HEK293 (cell line): ENCODE results near the gene WNT9B.
A peak's percentile ranks its signal among the peaks of the same experiment; 100 is the strongest.

Experiments used
- CTCF ChIA-PET: fragments of 350-600 bp; formaldehyde crosslinking; extraction: SDS; loops from one replicate; lab custom pipeline; 2021; ENCODE audit warnings: antibody characterized with exemption; lab: Yijun Ruan, JAX
- POLR2A ChIA-PET: fragments of 300-600 bp; formaldehyde crosslinking; extraction: SDS; loops from one replicate; lab custom pipeline; 2020; ENCODE audit warnings: antibody characterized with exemption, inconsistent platforms; lab: Yijun Ruan, JAX
- H3K27ac ChIP-seq: fragments of 200-500 bp; sonication (Bioruptor generic); 2 replicates; pipeline ENCODE4 v1.5.1; 2014; ENCODE audit warnings: low read depth, low read length, control low read depth, inconsistent platforms; ENCODE audit errors: extremely low read depth
- H3K36me3 ChIP-seq, 2 experiments: fragments of 200-500 bp in 1 of 2; sonication (Bioruptor generic) in 1 of 2; 1 replicate in 1 of 2; 2 replicates in 1 of 2; pipeline ENCODE4 v1.5.1; 2014 to 2017; ENCODE audit warnings: inconsistent platforms in 2 of 2, low read length in 2 of 2; ENCODE audit not compliant: control insufficient read depth in 2 of 2, insufficient read depth in 1 of 2
- H3K4me1 ChIP-seq: fragments of 200-500 bp; sonication (Bioruptor generic); 2 replicates; pipeline ENCODE4 v1.5.1; 2014; ENCODE audit warnings: mild to moderate bottlenecking, low read length, inconsistent platforms; ENCODE audit not compliant: control insufficient read depth, insufficient read depth
- H3K4me3 ChIP-seq: 2 replicates; pipeline ENCODE4 v1.5.1; 2011; ENCODE audit warnings: low read depth, mild to moderate bottlenecking, control low read depth, low read length, moderate library complexity
- H3K9me3 ChIP-seq: fragments of 200-500 bp; sonication (Bioruptor generic); 2 replicates; pipeline ENCODE4 v1.5.1; 2014; ENCODE audit warnings: low read depth, low read length, inconsistent platforms; ENCODE audit not compliant: control insufficient read depth, insufficient read depth
- EGR2 ChIP-seq: fragments of 450-650 bp; formaldehyde crosslinking; IDR thresholded peaks from 2 replicates; pipeline ENCODE4 v1.5.1; 2016; ENCODE audit warnings: low read depth, missing biosample characterization, missing genetic modification characterization
- IKZF3 ChIP-seq: fragments of 450-650 bp; IDR thresholded peaks from 2 replicates; pipeline ENCODE4 v1.5.0; 2018; ENCODE audit warnings: missing biosample characterization, mild to moderate bottlenecking, missing genetic modification characterization, moderate library complexity
- KLF1 ChIP-seq: fragments of 450-650 bp; formaldehyde crosslinking; IDR thresholded peaks from 2 replicates; pipeline ENCODE4 v1.5.1; 2016; ENCODE audit warnings: missing biosample characterization, missing genetic modification characterization
- MZF1 ChIP-seq: fragments of 450-650 bp; formaldehyde crosslinking; IDR thresholded peaks from 2 replicates; pipeline ENCODE4 v1.5.1; 2017; ENCODE audit warnings: missing biosample characterization, missing genetic modification characterization, borderline replicate concordance
- SALL2 ChIP-seq: fragments of 450-650 bp; formaldehyde crosslinking; IDR thresholded peaks from 2 replicates; pipeline ENCODE4 v1.5.0; 2017; ENCODE audit warnings: missing biosample characterization, mild to moderate bottlenecking, missing genetic modification characterization, borderline replicate concordance
- SP3 ChIP-seq: fragments of 450-650 bp; formaldehyde crosslinking; IDR thresholded peaks from 2 replicates; pipeline ENCODE4 v1.5.1; 2016; ENCODE audit warnings: missing biosample characterization, missing genetic modification characterization
- ZBTB17 ChIP-seq: fragments of 450-650 bp; formaldehyde crosslinking; IDR thresholded peaks from 2 replicates; pipeline ENCODE4 v1.5.1; 2016; ENCODE audit warnings: missing biosample characterization, missing genetic modification characterization
- ZBTB21 ChIP-seq: fragments of 450-650 bp; formaldehyde crosslinking; IDR thresholded peaks from 2 replicates; pipeline ENCODE4 v1.5.1; 2017; ENCODE audit warnings: missing biosample characterization, missing genetic modification characterization
- ZFHX2 ChIP-seq: fragments of 450-650 bp; formaldehyde crosslinking; conservative IDR thresholded peaks from 2 replicates; pipeline ENCODE4 v1.5.1; 2016; ENCODE audit warnings: missing biosample characterization, missing genetic modification characterization
- ZNF10 ChIP-seq: fragments of 450-650 bp; formaldehyde crosslinking; IDR thresholded peaks from 2 replicates; pipeline ENCODE4 v1.5.1; 2017; ENCODE audit warnings: missing biosample characterization, missing genetic modification characterization
- ZNF19 ChIP-seq: fragments of 450-650 bp; formaldehyde crosslinking; IDR thresholded peaks from 2 replicates; pipeline ENCODE4; 2016; ENCODE audit warnings: missing biosample characterization, missing genetic modification characterization, low read depth
- ZNF311 ChIP-seq: fragments of 450-650 bp; formaldehyde crosslinking; IDR thresholded peaks from 2 replicates; pipeline ENCODE4 v1.5.1; 2017; ENCODE audit warnings: missing biosample characterization, missing genetic modification characterization, borderline replicate concordance
- ZNF324 ChIP-seq: fragments of 450-650 bp; formaldehyde crosslinking; IDR thresholded peaks from 2 replicates; pipeline ENCODE4 v1.5.1; 2016; ENCODE audit warnings: missing biosample characterization, missing genetic modification characterization
- ZNF366 ChIP-seq: fragments of 450-650 bp; formaldehyde crosslinking; conservative IDR thresholded peaks from 2 replicates; pipeline ENCODE4 v1.5.1; 2016; ENCODE audit warnings: missing biosample characterization, missing genetic modification characterization
- ZNF416 ChIP-seq: fragments of 450-650 bp; formaldehyde crosslinking; IDR thresholded peaks from 2 replicates; pipeline ENCODE4 v1.5.1; 2016; ENCODE audit warnings: missing biosample characterization, missing genetic modification characterization
- ZNF555 ChIP-seq: fragments of 450-650 bp; formaldehyde crosslinking; conservative IDR thresholded peaks from 2 replicates; pipeline ENCODE4 v1.5.1; 2017; ENCODE audit warnings: missing biosample characterization, mild to moderate bottlenecking, missing genetic modification characterization, inconsistent platforms
- ZXDB ChIP-seq: fragments of 450-650 bp; formaldehyde crosslinking; IDR thresholded peaks from 2 replicates; pipeline ENCODE4 v1.5.1; 2016; ENCODE audit warnings: missing biosample characterization, missing genetic modification characterization
- TF ChIP-seq, protein P1 (sequence below): fragments of 450-650 bp; formaldehyde crosslinking; IDR thresholded peaks from 2 replicates; pipeline ENCODE4 v1.5.1; 2016; ENCODE audit warnings: missing biosample characterization, missing genetic modification characterization
- TF ChIP-seq, protein P2 (sequence below): fragments of 450-650 bp; formaldehyde crosslinking; optimal IDR thresholded peaks from 2 replicates; pipeline ENCODE3; 2016; ENCODE audit warnings: missing biosample characterization, mild to moderate bottlenecking, missing genetic modification characterization
- TF ChIP-seq, protein P3 (sequence below): fragments of 450-650 bp; formaldehyde crosslinking; IDR thresholded peaks from 2 replicates; pipeline ENCODE4 v1.5.1; 2016; ENCODE audit warnings: missing biosample characterization, missing genetic modification characterization

Gene WNT9B

DNA sequence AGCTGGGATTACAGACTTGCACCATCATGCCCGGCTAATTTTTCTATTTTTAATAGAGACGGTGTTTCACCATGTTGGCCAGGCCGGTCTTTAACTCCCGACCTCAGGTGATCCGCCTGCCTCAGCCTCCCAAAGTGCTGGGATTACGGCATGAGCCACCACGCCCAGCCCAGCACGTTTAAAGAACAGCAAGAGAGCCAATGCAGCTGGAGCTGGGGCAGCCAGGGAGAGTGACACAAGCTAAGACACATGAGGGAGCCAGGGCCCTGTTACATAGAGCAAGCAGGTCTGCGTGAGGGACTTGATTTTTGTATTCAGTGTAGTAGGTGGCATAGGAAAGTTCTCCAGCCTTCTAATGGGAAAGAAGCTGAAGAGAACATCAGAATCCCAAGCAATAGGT lies 49.9 kb downstream of the WNT9B start (continued):
- TF ChIP-seq ZBTB21 (tag by site-specific recombination): no peak
- no peak for TF ChIP-seq ZXDB
- TF ChIP-seq IKZF3 (tag by site-specific recombination): no peak
- TF ChIP-seq ZNF416 (tag by site-specific recombination): no peak
- no peak for TF ChIP-seq MZF1 (tag by site-specific recombination)
- TF ChIP-seq ZNF324 (tag by site-specific recombination): no peak
- no peak for TF ChIP-seq ZFHX2 (tag by site-specific recombination)

DNA sequence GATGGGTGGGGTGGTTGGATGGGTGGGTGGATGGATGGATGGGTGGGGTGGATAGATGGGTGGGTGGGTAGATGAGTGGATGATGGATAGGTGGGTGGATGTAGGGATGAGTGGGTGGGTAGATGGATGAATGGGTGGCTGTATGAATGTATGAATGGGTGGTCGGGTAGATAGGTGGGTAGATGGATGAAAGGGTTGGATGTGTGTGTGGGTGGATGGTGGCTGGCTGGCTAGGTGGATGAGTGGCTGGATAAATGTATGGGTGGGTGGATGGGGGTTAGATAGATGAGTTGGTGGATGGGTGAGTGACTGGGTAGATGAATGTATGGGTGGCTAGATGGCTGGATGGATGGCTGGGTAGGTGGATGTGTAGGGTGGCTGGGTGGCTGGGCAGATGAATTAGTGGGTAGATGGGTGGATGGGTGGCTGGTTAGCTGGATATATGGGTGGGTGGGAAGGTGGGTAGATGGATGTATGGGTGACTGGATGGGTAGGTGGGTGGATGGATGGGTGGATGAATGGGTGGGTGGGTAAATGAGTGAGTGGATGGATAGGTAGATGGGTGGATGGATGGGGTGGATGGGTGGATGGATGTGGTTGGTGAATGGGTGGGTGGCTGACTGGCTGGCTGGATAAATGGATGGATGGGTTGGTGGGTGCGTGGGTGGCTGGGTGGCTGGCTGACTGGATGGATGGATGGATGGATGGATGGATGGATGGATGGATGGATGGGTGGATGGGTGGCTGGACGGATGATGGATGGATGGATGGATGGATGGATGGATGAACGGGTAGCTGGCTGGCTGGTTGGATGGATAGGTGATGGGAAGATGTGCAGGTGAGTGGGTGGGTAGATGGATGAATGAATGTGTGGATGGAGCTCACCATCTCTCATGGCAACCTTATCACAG lies 52.6 kb downstream of the WNT9B start:
- no peaks in the 10 kb centered on the region for H3K4me1 ChIP-seq
- CTCF ChIA-PET: interaction anchor here (0.6 to 0.7 kb wide), 2 partner anchors 10 to 151 kb away, joined by 4 to 7 read pairs; no protein-coding TSS in a partner anchor
- TF ChIP-seq, protein P1, sequence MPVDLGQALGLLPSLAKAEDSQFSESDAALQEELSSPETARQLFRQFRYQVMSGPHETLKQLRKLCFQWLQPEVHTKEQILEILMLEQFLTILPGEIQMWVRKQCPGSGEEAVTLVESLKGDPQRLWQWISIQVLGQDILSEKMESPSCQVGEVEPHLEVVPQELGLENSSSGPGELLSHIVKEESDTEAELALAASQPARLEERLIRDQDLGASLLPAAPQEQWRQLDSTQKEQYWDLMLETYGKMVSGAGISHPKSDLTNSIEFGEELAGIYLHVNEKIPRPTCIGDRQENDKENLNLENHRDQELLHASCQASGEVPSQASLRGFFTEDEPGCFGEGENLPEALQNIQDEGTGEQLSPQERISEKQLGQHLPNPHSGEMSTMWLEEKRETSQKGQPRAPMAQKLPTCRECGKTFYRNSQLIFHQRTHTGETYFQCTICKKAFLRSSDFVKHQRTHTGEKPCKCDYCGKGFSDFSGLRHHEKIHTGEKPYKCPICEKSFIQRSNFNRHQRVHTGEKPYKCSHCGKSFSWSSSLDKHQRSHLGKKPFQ (tag by site-specific recombination): no peak
- peak; percentile 66; the same call in 1 of the 2 replicates for TF ChIP-seq ZBTB17 (tag by site-specific recombination)
- TF ChIP-seq EGR2 (tag by site-specific recombination): peak; percentile 99
- TF ChIP-seq, protein P2, sequence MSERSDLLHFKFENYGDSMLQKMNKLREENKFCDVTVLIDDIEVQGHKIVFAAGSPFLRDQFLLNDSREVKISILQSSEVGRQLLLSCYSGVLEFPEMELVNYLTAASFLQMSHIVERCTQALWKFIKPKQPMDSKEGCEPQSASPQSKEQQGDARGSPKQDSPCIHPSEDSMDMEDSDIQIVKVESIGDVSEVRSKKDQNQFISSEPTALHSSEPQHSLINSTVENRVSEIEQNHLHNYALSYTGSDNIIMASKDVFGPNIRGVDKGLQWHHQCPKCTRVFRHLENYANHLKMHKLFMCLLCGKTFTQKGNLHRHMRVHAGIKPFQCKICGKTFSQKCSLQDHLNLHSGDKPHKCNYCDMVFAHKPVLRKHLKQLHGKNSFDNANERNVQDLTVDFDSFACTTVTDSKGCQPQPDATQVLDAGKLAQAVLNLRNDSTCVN: peak; percentile 11
- TF ChIP-seq SP3: no peak
- no peak for TF ChIP-seq ZNF10 (tag by site-specific recombination)
- peak; percentile 99 for TF ChIP-seq ZFHX2 (tag by site-specific recombination)
- peak; percentile 93 for TF ChIP-seq ZNF366 (tag by site-specific recombination)
- no peak for TF ChIP-seq ZNF311 (tag by site-specific recombination)
- peak; percentile 44; the same call in 1 of the 2 replicates for TF ChIP-seq SALL2 (tag by site-specific recombination)
- no peak for TF ChIP-seq ZNF555 (tag by site-specific recombination)
- TF ChIP-seq ZNF19 (tag by site-specific recombination): no peak
- TF ChIP-seq, protein P3, sequence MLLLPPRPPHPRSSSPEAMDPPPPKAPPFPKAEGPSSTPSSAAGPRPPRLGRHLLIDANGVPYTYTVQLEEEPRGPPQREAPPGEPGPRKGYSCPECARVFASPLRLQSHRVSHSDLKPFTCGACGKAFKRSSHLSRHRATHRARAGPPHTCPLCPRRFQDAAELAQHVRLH (tag by site-specific recombination): no peak
- peak; percentile 87 for TF ChIP-seq KLF1
- TF ChIP-seq, all 188 proteins: peak for 7
- POLR2A ChIA-PET: no interaction called here
- Histone ChIP-seq H3K9me3 (no peaks in the 10 kb centered on the region), H3K36me3 (no peaks in the 10 kb centered on the region), H3K4me3 (no peak overlapping the region), H3K27ac (no peak overlapping the region)
